HG02981 (cell line): ENCODE results near the gene ITGB8.

ENCODE experiments used
- ATAC-seq: cut with Tn5 transposase; IDR thresholded peaks from one replicate; pipeline ENCODE4 v1.9.1; 2021; ENCODE audit warnings: mild to moderate bottlenecking, moderate library complexity; ENCODE audit not compliant: unreplicated experiment

Gene ITGB8

DNA sequence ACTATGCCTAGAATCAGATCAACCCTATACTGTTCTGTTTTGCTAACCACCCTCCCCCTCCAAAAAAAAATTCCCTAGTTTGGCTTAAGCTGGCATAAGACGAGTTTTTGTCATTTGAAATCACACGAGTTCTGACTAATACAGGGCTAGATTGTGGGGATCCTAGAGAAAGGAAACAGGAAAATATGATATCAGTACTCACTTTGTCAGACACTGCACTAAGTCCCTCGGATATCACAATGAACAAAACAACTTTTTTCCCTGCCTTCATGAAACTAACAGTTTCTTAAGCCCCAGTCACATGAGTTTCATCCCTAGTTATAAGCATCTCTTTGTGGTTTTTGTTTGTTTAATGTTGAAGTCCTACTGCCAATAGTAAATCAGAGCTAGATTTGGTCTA lies 118.5 kb downstream of the ITGB8 start:
- ATAC-seq: no peak

DNA sequence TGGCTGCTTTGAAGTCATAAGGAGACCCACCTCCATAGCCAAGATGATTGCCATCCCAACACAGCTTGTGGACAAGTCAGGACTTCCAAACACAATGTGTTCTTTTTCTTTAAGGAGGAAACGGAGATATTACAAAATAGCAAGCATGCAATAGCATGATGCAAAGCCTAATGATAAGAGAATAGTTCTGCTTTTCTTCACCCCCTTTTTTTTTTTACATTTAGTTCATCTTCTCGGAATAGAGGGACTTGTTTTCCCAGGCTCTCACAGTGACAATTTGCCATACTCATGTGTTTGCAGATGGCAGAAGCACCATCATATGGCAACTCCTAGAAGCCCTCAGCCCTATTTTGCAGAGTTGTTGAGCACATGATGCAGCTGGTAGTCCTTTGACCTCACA lies 119.8 kb downstream of the ITGB8 start:
- no peak for ATAC-seq

DNA sequence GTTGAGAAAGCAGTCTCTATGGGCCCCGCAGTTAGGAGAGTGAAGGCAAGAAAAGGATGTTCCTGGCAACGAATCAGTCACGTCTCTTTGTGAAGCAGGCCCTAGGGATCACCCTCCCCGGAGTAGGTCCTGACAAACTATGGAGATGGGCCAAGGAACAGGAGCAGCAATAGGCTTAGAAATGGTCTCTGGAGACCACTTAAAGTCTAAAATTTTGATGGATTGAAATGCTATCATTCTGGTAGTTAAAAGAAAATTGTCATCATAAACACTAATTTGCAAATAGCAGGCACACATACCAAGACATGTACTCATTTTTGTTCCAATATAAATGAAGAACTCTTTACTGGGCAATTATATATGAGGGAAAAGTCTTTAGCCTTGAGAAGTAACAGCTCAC lies 123.5 kb downstream of the ITGB8 start:
- no peak for ATAC-seq

DNA sequence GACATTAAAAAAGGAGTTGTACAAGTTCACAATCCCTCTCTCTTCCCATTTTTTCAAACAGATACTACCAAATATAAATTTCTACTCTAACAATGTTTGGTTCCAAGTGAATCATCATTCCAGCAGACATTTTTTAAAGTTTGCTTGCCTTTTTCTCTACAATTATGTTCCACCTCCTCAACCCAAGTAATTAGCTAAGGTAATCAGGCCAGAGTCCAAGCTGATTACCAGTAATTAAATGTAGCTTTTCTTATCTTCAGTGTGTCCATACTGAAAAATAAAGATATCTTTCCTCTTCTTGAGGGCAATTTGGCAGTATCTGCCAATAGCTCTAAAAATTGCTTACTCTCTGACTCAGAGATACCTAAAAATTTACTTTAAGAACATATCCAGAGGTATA lies 126.0 kb downstream of the ITGB8 start:
- ATAC-seq: no peak

DNA sequence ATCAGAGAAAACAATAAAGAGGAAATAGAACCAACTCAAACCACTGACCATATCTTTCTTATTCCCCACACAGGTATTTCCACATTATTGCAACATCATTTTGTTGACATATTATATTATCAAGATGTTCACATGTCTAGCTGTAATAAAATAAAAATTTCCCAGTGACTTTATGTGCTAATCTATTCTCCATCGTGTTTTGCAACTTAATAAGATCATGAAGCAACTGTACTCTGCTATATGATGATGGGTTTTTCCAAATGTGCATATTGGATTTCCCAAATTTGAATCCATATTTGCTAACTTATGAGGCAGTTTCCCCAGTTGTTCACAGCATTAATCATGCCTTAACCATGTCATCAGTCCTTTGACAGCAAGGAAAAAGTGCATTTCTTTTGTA lies 127.8 kb downstream of the ITGB8 start:
- no peak for ATAC-seq

DNA sequence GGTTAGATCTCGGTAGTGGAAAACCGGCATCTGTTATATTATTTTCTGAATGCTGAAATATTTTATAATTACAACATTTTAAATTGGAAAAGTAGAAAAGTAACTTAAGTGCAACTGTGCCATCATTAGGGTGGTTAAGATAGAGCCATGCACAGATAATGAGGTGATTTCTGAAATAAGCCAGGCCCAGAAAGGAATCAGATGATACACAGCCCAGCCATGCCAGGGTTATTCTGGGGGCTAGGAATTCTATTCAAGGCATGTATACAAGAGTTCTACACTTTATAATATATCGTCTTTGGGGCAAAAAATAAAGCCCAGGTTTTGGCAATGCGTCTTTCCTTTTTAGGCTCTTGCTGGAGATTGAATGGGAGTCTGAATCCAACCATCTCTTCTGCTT lies 128.7 kb downstream of the ITGB8 start:
- no peak for ATAC-seq

DNA sequence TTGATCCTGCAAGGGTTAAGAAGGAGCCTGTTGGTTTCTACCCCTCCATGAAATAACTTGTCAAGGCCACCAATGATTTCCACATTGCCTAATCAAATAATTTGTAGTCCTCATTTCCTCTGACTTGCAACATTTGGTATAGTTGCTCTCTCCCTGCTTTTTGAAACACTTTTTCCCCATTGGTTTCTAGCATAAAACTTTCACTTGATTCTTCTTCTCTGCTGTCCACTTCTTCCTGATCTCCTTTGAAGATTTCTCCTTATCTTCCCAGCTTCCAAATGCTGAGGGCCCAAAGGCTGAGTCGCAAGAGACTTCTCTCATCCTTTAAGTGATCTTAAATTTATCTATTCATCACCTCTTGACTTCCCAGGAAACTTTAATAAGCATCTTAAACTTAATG lies 134.2 kb downstream of the ITGB8 start:
- ATAC-seq: no peak
